ENCODE data around the gene REV1.
"Not testable (repeated sequence)": the region's sequence is repeated elsewhere in the genome, so short reads cannot be mapped to it uniquely, and the experiment has no call there.

Gene REV1

DNA sequence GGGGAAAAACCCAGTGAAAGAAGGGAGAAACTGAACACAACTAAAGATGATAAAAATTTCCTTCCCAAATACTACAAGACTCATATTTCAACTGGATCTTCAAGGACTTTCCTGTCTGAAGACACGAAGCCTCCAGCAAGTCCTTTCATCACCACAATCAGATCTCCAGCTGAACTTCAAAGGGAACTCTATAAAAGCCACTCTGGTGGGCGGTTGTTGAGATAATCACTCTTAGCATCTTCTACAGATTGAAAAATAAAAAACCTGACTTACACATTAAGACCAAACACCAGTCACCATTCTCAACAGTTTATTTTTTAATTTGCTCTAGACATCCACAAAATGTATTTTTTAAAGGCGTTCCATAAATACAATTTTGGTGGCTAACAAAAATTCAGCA is 4.4 kb downstream of the REV1 start:
- DNase-seq = no peak

DNA sequence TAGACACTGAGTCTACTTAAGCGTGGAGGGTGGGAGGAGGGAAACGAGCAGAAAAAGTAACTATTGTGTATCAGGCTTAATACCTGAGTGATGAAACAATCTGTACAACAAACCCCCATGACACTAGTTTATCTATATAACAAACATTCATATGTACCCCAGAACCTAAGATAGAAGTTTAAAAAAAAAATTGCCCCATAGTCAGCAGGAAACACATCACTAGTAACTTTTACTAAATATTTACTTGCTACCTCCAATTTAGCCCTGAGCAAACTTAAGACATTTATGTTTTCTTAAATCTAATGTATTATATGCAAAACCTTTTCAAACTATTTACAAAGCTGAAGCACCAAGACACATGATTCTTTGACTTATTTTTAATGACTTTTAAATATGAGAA is 5.6 kb downstream of the REV1 start:
- DNase-seq = no peak

DNA sequence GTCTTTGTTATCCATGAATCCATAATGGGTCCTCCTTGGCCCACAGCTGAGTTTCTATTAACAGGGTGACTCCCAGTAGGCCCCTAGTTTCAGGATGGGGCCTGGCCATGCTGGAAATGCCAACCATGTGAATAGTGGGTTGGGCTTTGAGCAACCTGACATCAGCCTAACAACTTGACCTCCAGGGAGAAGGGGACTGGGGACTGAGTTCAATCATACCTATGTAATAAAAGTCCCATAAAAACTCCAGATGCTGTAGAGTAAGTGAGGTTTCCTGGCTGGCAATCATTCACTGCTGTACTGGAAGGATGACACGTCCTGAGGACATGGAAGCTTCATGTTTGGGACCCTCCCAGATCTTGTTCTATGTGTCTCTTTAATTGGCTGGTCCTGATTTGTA is 7.9 kb downstream of the REV1 start:
- no peak for DNase-seq

DNA sequence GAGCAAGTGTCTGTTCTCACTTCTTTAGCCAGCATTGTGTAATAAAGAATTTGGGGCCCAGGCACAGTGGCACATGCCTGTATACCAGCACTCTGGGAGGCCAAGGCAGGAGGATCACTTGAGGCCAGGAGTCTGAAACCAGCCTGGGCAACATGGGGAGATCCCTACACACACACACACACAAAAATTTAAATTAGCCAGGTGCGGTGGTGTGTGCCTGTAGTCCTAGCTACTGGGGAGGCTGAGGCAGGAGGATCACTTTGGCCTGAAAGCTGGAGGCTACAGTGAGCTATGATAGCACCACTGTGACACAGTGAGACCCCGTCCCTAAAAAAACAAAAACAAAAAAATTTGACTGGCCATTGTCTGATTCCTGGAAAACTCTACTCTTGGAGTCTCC is 8.3 kb downstream of the REV1 start:
- DNase-seq = no peak

DNA sequence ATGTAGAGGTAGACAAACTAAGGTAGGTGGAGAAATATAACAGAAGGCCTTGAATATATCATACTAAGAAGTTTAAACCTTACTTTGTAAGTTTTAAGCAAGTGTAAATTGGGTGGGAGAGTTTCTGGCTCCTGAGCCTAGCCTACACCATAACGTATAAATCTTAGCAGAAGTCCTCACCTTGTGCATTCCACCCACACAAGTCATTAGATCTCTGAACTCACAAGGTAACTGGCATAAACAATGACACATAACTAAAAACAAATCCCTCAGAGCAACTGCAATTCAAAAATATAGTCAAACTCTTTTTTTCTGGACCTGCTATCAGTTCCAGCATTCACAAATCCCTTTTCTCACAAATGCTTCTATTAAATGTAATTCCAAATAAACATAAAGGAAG is 9.4 kb downstream of the REV1 start:
- DNase-seq = no peak

DNA sequence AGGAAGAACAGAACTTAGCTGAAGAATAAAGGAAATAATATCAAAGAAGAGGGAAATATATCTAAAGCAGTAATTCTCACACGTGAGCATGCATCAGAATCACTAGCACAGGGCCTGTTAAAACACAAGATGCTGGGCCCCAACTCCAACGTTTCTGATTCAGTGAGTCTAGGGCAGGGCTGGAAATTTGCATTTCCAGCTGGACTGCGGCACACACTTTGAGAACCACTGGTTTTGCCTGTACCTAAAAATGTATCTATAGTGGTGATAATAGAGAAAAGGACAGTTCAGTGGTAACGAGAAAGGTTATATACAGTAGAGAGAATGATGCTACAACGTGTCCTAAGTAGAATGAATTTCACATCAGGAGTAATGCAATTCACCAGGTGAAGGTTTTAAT is 11.2 kb downstream of the REV1 start:
- DNase-seq = no peak

DNA sequence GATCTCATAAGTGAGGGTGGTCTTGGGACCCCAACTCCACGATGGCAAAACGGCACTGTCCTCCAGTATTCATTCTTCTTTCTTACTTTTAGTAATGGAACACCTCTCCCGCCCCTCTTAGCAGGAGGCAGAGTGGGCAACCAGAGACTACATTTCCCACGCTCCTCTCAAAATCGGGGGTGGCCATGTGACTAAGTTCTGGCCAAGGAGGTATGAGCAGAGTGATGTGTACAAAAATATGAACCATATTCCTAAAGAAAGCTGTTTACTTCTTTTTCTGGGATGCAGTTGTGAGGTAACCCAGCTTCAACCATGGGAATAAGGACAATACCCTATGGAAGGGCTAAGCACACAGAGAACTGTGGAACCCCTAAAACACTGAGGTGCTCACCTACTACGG is 12.8 kb downstream of the REV1 start:
- no peak for DNase-seq

DNA sequence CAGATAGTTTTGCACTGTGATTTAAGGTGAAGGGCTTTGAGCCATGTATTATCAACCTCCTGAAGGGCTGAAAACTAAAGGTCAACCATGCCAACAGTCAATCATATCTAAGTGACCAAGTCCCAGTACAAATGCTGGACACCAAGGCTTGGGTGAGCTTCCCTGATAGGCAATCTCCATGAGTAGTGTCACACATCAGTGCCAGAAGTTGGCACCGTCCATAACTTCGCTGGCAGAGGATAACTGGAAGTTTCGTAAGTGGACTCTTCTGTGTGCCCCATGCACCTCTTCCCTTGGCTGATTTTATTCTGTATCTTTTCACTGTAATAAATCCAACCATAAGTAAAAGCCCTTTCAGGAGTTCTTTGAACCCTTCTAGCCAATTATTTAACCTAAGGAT is 13.2 kb downstream of the REV1 start:
- no peak for DNase-seq

DNA sequence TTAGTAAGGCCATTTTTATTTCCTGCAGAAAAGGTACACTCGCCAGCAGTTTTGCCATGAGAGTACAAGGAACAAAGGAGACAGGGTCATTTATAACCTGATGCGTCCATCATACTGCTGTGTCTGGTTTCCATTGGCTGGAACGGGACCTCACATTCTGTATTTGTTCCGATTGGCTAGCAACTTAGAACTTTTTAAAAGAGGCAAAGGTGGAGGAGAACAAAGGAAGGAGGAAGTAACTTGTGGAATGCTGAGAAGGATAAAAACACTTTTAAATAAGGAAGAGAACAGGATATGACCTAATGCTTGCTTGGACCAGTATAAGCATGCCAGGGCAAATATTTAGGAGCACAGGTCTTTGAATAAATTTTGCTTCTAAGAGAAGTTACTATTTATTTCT is 14.7 kb downstream of the REV1 start:
- DNase-seq = not testable (repeated sequence)

DNA sequence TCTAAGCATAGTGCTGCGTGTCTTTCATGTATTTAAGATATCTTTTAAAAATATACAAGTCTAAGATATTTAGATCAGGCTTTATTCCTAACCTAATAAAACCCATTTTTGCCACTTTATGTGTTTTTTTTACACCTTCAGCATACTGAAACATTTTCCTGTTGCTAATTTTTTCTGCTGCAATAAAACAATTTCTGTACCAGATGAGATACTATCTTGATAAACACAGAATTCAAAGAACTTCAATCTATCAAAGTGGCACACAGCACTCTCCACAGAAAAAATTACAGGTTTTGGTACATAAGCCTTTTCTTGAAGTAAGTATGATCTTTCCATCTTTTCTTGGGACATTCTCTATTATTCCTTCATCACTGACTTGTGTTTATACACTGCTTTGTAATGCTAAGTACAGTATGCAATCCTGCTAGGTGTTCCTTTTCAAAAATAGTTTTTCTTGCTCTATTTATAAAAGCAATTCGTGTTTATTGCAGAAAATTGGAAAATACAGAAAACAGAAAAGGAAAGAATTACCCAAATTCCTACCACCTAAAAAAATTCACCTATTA is 16.2 kb downstream of the REV1 start:
- no peak for DNase-seq

DNA sequence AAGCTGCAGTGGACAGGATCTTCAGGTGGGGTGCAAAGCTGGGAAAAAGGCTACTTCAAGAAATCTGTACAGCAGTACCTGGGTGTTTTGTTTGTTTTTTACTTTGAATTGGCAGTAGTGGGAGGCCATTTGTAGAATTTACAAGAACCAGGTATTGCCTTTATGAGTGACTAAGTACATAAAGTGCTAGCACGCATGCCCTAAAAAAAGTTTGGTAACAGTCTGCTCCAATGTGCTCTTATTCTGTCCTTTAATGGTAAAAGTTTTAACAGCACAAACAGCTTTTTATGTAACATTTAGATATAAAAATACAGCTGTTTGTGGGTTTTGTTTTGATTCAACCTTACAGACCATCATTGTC is 17.2 kb downstream of the REV1 start:
- no peak for DNase-seq

DNA sequence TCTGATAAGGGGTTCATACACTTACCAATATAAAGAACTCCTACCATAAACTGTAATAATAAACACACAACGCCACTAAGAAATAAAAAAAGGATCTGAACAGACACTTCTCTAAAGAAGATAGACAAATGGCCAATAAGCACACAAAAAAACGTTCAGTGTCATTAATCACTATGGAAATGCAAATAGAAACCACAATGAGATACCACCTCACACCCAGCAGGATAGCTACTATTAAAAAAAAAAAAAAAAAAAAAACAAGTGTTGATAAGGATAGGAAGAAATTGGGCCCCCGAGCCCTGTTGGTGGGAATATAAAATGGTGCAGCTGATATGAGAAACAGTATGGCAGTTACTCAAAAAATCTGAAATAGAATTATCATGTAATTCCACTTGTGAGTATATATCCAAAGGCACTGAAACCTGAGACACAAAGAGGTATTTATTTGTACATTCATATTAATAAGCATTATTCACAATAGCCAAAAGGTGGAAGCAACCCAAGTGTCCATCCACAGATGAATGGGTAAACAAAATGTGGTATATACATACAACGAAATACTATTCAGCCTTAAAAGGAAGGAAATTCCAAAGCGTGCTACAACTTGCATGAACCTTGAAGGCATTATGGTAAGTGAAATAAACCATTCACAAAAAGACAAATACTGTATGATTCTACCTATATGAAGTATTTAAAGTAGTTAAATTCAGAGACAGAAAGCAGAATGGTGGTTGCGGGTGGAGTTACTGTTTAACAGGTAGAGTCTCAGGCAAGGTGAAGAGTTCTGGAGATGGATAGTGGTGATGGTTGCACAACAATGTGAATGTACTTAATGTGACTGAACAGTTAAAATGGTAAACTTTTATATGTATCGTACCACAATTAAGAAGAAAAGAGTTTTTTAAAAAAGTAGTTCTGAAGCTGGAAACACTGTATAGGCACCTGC is 17.9 kb downstream of the REV1 start:
- DNase-seq = no peak

DNA sequence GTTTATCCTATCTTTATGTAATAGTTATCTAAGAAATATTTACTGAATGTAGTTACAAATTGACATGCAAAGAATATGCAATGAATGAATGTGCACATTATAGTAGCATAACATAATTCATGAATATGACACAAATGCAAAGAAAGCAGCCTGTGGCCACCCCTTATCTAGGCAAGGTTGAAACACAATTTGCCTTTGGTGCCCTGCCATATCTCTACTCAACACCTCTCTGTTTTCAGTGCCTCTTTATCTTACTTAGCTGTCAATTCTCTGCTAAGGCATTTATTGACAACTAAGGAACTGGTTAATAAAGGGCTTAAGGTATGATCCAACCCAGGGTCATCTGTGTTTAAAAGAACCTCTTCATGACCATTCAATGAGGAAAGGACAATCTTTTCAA is 18.9 kb downstream of the REV1 start:
- DNase-seq = no peak

DNA sequence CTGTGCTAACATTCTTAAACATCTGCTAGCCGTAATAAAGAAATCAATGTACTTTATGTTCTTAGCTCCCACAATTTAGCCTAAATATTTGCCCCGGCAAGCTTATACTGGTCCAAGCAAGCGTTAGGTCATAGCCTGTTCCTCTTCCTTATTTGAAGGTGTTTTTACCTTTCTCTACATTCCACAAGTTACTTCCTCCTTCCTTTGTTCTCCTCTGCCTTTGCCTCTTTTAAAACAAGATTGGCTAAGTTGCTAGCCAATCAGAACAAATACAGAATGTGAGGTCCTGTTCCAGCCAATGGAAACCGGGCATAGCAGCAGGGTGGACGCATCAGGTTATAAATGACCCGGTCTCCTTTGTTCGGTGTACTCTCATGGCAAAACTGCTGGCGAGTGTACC is 19.4 kb downstream of the REV1 start:
- DNase-seq = not testable (repeated sequence)

DNA sequence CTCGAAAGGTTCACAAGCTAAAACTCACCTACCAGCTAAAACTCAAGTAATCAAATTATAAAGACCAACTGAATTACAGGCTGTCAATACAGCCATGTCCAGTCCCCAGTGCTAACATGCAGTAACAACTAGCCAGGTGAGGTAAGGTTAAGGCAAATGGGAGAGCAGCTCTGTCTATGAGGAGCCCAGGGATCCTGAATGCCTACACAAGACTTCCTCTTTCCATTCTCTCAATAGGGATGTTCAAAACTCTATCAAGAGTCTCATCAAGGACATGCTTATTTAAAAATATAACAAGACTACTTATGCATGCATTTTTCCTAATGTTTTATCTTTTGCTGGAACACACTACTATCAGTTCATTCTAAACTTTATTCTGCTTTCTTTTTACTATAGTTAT is 20.4 kb downstream of the REV1 start:
- no peak for DNase-seq

DNA sequence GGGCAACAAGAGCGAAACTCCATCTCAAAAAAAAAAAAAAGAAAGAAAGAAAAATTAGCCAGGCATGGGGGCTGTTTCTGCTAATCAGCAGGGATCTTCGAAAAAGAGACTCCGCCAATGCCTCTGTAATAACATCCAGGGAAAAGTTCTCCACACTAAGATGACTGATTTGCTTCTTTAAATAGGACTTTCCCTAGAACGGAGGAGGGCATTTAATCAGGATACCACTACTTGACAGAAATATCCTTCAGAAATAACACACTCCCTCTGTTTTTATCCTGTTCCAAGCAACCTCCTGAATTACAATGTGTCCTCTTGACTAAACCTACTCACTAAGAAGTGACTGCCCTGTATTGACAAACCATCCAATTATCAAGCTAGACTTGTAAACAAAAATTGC is 21.7 kb downstream of the REV1 start:
- DNase-seq = no peak

DNA sequence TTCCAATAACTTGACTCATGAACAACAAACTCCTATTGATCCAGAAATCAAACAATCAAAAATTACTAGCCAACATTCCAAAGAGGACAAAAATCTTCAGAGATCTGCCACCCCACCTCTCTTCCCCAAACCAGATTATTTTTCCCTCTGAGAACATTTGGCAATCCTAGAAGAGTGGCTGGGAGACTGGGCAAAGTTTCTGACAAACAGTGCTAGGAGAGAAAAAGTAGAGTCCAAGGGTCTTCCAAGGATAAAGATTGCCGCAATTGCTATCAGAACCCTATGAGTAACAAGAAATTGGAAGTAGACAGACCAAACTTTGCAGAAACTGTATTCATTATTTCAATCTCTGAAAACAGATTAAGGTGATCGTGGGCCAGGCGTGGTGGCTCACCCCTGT is 22.4 kb downstream of the REV1 start:
- no peak for DNase-seq

DNA sequence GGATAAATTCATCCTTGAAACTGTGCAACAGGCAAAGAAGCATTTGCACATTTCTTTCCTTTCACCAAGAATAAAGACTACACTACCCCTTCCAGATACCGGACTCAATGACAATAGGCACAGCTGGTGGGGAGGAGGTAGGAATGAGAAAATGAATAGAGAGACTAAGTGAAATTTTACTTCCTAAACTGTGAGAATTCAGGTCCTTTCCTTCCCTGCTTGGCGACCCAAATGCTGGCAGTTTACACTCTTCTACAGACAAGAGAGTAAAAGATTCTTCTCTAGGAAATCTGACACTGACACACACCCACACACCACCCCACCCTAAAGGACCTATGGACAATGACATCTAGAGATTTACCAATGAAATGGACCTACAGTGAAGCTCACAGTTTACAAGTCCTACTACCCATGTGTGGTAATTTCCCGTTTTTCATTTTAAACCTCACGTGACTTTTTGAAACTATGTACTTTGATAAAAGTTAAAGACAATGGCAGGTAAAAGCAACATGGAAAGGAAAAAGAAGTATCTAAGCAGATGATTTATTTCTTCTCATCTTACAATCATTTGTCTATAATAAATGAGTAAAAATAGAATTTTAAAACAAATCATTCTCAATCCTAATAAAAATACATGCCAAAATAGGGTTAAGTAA is 27.9 kb downstream of the REV1 start:
- DNase-seq = no peak

DNA sequence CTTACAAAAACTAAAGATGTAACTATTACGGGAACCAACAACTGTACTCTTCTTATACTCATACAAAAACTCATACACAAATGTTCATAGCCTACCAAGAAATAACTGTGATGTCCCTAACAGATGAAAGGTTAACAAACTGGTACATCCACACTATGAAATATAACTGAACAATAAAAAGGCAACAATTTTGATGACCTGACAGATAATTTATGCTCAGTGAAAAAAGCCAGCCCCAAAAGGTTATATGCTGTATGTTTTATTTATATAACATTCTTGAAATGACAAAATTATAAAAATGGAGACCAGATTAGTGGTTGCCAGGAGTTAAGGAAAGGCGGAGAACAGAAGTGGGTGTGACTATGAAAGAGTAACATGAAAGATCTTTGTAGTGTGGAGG is 31.3 kb downstream of the REV1 start:
- no peak for DNase-seq

DNA sequence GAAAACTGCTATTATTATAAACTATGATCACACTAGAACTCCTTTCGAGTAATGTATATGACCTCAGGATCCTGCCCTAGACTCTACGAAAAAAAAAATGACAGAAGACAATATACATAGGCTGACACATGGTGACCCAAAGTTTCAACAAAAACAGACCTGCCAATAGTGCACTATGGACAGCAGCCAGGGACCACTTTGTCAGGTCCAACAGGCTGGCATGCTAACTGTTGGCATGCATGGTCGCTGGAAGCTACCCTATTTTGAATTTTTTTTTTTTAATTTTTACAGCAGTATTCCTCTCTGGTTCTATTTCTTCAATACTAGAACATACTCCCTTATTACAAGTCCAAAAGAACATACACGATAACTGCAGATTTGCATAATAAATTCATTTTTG is 38.1 kb downstream of the REV1 start:
- no peak for DNase-seq

DNA sequence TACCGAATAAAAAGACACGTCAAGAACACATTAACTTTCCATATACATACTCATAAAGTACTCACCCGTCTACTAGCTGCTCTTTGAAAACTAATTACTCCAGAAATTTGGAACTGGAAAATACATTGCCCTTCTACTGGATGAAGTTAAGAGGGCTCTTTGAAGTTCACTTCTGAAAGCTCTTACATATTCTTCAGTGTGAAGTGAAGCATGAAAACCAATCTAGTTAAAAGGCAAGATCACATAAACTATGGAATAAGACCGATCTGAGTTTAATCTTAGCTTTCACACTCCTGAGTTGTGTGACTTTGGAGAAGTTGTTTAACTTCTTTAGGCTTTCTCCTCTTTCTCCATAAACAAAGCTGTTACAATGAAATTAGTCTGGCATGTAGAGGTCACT is 38.5 kb downstream of the REV1 start:
- no peak for DNase-seq

DNA sequence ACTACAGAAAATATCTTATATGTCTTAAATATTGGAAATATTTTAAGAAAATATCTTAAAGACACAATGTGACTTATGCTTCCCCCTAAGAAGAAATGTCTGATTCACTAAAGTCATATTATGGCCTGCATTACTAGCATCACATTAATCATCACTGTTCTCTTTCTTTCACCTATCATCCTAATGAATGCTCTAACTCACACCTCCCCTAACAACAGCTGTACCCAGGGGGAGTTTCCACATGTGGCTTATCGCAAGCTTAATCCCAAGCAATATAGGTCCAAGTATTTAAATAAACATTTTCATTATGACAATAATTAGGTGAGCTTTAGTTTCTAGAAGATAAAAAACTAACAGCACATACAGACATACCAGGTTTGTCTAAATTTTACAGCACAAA is 39.6 kb downstream of the REV1 start:
- no peak for DNase-seq

DNA sequence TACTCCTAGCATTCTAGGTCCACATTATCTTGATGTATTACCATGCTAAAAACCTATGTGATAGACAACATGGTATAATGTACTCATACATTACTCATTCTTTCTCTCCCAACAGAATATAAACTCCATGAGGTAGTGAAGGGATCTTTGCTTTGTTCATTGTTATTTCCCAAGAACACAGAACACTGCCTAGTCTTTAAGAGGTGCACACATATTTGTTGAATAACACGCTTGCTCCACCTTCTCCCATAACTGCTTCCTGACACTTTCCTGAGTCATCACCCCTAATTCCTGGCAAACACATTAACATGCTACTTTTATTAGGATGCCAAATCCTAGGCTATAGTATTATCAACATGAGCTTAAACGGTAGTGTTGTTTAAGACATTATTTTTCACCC is 41.3 kb downstream of the REV1 start:
- DNase-seq = no peak

DNA sequence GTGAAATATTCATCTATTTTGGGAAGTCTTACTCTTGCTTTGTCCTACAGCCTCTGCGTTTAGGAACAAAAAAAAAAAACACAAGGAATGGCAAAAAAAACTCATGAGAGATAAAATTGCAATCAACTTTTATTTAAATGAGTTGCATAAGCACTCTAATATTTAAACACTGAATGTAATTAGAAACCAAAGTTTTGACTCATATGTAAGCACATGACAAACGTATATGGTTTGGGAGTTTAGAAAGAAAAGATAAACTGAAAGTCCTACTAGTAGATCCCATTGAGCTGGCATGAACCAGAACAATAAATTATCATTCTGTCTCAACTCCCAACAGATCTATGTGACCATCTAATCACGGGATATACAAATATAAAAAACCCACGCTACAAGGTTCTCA is 44.8 kb downstream of the REV1 start:
- DNase-seq = no peak

Measured in NCI-H2029 (cell line).